ENCODE measurements around the gene ARRDC3.

GRCh38 chr5:91384671-91385430, 1.7 kb upstream of the ARRDC3 start:
- no peak for TF ChIP-seq FOXP2 (optimal IDR thresholded peaks at IDR 0.05; ENCODE audit: borderline replicate concordance, extremely low read depth, extremely low read length, insufficient read depth)
- TF ChIP-seq REST (IDR thresholded peaks at IDR 0.05; ENCODE audit: insufficient read depth in 1 of 2, low read depth in 2 of 2, low read length in 2 of 2), result no peak
- TF ChIP-seq POLR2AphosphoS5 (IDR thresholded peaks at IDR 0.05; ENCODE audit: low read depth, low read length), result no peak
- no peak for TF ChIP-seq TAF1 (IDR thresholded peaks at IDR 0.05; ENCODE audit: borderline replicate concordance, insufficient read depth, low read length)
